GM18909 (cell line): ENCODE measurements around the gene MOB3C.

ENCODE experiments used
- ATAC-seq: cut with Tn5 transposase; IDR thresholded peaks from one replicate; pipeline ENCODE4 v1.9.1; 2021; ENCODE audit warnings: mild to moderate bottlenecking; ENCODE audit not compliant: unreplicated experiment, poor library complexity

The MOB3C gene

DNA sequence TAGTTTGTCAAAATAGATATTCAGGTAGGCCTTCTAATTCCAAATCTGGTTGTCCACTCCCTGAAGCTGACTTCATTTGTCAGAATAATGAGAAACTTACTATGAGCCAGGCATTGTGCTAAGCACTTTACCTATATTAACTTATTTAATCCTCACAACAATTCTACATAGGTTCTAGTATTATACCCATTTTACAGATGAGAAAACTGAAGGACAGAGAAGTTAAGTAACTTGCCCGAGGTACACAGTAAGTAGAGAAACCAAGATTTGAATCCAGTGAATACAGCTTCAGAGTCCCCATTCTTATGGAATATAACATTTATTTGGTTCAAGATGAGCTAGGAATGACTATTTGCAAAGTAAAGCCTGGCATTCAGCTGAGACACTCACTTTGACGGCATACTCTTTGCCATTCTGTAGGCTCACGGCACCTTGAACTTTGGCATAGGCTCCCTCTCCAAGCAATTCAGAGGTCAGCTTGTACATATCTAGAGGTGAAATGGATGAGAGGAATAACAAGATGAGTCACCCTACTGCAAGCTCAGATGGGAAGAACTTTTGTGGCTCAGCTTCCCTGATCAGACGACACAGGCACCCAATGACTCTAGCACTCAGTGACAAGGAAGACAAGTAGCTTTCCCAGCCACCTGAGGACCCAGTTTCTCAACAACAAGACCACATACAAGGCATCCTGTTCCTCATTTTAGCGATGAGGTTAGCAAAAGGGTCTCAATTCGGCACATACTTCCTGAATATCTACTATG lies 36.3 kb downstream of the MOB3C start:
- no peak for ATAC-seq

DNA sequence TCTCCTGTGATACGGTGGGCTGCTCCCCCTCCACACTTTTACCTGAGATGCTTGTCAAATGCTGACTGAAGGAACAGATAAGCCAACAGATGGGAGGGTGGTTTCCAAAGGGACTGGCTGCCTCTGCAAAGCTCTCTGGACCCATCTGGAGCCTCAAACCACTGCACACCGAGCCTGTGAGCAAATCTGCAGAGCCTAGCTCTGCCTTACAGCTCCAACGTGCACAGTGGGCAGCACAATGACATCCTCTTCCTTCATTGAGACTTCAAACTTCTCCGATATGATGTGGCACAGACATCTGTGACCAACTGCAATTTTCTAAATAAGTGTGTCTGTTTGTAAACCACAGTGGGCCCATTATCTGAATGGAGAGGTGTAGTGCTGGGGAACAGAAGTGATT lies 38.9 kb downstream of the MOB3C start:
- no peak for ATAC-seq

DNA sequence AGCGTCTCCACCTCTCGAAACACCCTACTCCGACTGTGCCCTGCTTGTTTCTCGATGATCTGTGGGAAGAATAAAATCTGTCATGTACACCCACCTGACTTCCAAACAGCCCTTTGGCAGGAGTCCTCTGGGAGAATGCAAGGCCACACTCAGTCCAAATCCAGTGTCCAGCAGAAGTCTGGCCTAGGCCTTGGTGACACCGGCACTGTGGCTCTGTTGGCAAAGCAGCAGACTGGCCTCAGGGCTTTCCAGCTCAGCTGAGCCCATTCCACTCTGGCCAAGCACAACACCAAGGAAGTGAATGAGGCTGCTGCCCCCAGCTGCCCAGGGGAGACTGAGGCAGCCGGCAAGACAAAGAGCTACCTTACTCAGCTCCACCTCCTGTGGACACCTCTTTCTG lies 40.0 kb downstream of the MOB3C start:
- no peak for ATAC-seq

DNA sequence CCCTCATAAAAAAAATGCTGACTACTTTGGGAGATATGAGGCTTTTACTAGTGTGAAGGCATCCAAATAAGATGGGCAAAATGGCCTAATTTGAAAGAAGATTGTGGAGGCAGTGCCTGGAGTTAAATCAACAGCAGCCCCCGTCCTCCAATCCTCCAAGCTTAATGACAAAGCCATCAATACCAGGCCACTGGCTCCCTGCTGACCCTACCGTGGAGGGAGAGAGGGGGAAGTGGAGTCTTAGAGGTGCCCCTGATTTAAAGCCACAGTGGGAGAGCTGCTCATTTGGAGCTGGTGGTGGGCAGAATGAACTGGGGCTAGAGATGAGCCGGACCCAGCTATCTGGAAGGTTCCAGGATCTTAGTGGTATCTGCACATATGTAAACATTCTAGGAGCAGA lies 40.8 kb downstream of the MOB3C start:
- no peak for ATAC-seq

DNA sequence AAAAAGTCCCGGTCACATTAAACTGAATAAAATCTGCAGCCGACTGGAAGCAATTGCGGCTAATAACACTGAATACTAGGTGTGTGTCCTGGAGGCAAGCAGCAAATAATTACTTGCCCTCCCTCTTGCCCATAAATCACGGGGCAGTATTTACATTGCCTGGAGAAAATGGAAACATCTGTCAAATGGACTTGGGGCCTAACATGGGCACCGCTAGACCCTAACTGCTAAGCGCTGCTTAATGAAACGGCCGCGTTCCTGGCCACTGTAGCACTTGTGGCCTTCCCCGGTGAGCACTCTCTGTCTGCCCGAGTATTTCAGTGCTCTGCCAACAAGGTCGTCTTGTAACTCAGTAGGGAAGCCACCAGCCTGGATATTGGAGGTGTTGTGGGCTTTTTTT lies 41.3 kb downstream of the MOB3C start:
- no peak for ATAC-seq

DNA sequence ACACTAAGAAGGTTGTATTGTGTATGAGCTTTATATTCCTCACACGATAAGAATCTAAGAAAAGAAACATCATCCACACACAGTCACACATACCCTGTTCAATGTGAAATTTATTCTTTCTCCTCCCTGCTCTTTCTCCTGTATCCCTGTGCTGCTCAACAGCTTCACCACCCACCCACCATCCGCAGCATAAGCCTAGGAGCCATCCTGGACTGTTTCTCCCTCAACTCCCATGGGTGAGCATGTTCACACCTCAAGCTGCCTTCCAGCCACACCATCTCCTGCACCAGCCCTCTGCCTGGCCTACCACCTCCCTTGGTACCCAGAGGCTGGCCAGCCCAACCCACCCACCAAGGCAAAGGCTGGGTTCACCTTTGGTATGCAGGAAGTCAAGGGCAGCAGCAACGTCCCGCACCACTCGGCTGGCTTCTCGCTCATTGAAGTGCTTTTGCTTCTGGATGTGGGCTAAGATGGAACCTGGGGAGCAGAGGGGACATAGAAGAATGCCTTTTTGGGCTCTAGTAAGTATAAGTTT lies 44.9 kb downstream of the MOB3C start:
- no peak for ATAC-seq

DNA sequence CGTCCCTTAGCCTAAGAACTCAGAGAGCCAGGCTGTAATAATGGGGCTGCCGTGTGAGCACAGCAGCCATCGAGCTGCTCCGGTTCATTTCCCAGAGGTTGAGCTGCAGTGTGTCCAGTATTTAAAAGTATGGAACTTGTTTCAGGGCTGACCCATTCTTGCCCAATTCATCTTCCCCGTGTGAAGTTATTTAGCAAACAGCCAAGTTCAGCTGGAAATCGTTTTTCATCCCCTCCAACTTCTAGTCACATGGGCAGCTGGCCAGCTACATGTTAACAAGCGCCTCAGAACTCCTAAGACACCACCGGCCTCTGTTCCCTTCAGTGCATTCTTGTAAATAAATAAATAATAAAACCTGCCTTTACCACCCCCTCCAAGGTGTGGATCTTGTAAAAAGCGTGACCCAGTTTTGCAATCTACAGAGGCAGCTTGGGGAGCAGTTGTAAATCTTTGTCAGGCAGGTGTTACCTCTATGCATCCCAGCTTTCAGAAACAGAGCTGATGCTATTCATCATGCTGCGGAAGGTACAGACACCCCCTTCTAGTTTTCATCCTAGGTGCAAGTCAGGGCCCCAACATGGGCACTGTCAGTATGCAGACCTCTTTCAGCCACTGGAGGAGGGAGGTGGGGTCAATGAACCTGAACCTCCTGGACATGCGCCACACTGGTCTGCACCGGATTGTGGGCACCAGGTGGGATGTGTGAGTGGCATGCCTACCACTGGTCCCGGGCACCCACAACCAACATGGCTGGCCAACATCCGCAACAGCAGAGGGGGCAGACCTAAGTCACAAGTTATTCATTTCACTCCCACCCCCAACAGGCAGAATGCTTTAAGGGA lies 46.5 kb downstream of the MOB3C start:
- ATAC-seq = no peak

DNA sequence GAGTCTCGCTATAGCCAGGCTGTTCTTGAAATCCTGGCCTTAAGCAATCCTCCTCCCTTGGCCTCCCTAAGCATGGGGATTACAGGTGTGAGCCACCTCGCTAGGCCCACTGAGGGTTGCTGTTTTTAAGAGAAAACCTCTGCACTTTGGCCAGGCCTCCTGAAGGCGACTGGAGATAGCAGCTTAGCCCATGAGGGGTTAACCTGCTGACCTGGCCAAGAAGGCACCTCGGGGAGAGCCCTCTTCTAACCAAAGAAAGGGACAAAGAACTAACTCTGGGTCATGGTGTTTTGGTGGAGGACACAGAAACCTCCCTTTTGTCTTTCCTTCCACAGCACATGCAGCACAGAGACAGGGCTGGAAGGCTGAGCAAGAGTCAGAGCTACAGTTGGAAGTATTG lies 47.5 kb downstream of the MOB3C start:
- ATAC-seq = no peak

DNA sequence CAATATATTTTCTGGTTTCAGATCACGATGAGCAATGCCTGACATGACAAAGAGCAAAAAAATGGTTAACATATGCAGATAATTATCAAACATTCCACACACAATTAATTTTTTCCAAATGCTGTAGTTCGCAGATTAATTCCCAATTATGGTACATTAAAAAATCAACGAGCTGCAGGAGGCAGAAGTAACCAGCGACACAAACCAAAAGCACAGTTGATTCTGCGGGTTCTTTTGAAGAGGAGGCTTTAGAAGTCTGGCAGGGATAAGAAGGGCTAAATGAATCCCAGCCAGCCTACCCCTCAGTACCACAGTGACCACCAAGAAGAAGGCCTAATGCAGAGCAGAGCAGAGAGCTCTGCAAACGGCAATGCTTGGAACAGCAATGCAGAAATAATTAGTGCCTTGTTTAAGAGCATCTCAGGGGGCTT lies 48.1 kb downstream of the MOB3C start:
- ATAC-seq = no peak

DNA sequence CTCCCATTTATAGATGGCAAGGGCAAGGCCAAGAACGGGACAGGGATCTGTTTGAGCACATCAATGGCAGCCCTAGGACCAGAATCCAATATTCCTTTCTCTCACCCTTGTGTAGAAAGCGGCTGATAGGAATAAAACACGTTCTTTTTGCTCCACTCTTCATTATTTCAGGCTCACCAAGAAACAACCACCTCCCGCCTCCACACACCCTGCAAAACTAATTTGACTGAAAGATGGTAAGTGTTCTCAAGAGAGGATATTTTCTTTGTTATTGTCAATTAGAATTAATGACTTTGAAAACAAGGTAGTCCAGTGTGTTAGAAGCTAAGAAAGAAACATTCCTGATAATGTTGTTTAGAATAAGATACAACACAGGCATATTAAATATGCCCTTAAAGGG lies 53.3 kb downstream of the MOB3C start:
- no peak for ATAC-seq

DNA sequence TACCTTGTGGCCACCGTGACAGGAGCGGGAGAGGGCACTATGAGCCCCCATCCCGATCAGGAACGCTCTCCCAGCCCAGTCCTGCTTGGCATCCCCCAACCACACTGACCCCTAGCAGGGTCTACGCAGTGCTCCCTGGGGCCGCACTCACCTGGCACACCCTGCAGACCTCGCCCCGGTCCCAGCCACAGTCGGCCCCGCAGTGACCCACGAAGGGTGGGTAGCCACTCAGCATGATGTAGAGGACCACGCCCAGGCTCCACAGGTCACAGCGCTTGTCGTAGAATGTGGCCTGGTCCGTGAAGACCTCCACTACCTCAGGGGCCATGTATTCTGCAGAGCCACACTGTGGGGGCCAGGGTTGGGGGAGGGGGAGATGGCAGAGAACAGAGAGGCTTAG lies 54.1 kb downstream of the MOB3C start:
- ATAC-seq = no peak

DNA sequence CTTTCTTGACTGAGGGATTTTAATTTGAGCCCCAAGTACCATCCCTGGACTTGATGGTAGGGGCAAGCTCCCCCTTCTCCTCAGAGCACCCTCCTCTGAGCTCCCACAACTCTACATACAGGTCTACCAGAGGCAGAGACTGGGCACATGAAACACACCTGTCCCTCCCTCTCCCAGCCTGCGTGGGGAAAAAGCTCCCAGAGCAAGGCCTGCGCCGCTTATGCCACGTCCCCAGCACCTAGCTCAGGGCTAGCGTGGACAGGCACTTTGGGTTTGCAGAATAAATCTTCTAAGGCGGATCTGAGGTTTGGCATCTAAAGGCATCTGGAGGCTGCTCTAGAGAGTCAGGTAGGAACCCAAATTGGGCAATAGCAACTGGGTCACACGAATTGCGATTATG lies 57.6 kb downstream of the MOB3C start:
- ATAC-seq = no peak

DNA sequence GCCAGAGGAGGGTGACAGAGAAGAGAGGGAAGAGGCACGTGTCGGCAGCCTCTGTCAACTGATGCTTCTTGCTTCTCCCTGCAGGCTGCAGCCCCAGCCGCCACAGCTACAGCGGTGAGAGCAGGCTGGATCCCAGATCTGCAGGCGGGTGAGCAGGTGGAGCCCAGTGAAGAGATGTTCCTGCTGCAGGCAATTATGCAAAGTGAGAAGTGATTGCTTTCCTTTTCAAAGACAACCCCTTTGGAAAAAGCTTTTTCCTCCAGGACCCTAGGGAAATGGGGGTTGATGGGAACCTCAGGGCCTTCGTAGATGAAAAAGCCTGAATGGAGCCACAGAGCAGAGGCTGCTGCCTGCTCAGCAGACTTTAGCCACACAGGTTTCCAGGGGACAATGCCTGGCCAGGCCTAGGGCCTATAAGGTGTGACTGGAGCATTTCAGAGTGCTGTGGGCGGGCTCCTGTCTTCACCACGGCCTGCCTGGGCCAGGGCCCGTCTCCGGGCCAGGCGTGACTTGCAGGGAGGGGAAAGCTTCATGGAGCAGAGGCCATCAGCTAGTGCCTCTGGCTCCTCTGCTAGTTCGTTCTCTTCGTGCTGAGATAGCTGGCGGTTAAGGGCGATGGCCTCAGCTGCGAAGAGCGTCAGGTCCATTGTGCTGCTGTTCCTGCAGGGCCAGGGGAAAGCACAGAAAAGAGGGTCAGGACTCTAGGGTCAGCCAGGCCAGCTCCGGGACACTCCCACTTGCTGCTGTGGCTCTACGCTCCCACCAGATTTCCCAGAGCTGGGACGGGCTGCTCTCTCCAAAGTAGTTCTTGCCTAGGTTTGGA lies 58.3 kb downstream of the MOB3C start:
- ATAC-seq = no peak
